Cardiac ventricle fibroblast (primary cell): ENCODE data around the gene MCM8. TPM values are rescaled to one million over a fixed set of nuclear protein-coding genes. Genes with fewer than 3 reads are reported as not detected.

ENCODE experiments used
- total RNA-seq: library from RNA; depleted of rRNA; stranded (reverse); fragments of >200 nt; gene quantifications from 2 replicates; pipeline ENCODE4 v1.2.3, GENCODE V29; 2015

MCM8 gene
- total RNA-seq, result 1.2 and 1.5 TPM in 2 replicates

DNA sequence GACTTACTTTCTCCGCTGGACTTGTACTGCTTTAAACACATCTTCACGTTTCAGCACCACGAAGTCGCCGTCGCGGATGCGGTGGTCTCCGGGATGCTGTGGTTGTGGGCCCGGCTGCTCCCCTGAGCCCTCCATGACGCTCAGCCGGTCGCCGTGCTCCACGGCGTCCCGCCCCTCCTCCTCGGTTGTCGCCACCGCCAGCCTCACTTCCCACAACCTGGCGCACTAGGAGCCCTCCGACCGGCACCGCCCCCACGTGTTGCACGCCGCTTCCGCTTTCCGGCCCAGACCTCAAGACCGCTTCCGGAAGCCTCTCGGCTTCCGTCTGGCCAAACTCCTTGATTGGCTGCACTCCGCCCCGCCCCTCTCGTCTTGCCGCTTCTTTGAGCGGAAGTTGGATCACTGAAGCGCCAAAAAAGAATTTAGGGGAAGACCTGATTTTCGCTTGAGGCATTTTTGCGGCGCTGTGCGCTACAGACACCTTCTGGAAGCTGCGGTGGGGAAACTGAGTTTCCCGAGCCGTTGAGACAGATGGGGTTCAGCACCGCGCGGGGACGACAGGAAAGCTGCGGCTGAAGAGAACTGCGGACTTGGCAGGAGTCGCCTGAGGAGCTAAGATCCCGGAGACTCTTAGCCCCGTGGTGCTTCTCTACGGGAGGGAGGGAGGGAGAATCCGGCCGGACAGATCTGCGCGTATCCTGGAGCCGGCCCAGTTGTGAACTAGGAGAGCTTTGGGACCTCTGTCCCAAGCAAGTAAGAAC lies at the start of gene MCM8, which contains the start of gene TRMT6:
Gene MCM8 (plus strand): TSS at position 382 of the 761 bp plus-strand sequence. CDS start 1,364 bp downstream, outside the sequence.
Gene TRMT6 (minus strand): TSS at position 263 of the 761 bp plus-strand sequence. CDS start 128 bp downstream, at position 135.

Other genes starting within 250 kb of the MCM8 start
- gene SHLD1, start 200.3 kb upstream of the MCM8 start, total RNA-seq, result 2.1 and 10.5 TPM in 2 replicates
- gene CHGB, start 39.1 kb upstream of the MCM8 start, total RNA-seq, result 0.10 and 0.94 TPM in 2 replicates
- gene TRMT6, start 119 bp upstream of the MCM8 start, total RNA-seq, result 6.9 and 10.3 TPM in 2 replicates
- 28.0 and 31.0 TPM in 2 replicates for gene CRLS1, start 55.5 kb downstream of the MCM8 start, total RNA-seq
- not detected in 2 replicates for gene LRRN4, start 103.4 kb downstream of the MCM8 start, total RNA-seq
- 1.6 and 4.9 TPM in 2 replicates for gene FERMT1, start 172.4 kb downstream of the MCM8 start, total RNA-seq